NCI-H446 treated with DMSO at 0.1 percent for 48 hours (cell line): ENCODE results near the gene TCF15.

Experiments
- DNase-seq: peaks from one replicate; lab custom pipeline; 2025; lab: John Stamatoyannopoulos, UW

The TCF15 gene

DNA sequence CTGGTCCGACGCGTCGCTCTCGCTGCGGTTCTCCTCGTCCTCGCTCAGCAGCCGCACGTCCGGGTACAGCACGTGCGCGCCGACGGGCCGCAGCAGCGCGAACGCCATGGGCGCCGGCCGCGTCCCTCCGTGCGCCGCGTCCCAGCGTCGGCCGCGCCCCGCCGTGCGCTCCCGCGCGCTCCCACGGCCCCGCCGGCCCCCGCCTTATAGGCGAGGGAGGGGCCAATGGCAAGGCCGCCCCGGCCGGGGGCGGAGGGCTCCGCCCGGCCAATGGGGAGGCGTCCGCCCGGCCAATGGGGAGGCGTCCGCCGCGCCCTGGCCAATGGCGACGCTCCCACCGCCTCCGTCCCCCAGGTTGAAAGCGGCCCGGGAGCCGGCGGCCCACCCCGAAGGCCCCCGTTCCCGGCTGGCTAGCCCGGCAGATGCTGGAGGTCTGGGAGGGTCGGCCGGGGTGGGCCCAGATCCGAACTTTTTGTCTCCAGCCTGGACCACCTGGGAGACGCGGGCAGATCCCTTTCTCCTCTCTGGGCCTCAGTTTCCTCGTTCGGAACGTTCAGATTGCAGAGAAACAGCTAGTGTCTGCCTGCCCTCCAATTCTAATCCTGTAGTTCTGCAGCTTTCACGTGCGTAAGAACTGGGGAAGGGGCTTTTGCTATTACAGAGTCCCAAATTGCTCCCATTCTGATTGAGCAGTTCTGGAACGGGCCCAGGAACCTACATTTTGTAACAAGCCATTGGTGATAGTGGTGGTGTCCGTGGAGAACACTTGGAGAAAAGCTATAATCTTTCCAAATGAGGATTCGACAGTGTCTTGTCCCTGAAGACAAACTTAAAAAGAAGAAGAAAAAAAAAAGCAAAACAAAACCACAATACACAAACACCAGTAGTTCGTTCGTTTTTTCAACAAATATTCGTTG, at the start of gene TCF15:
TSS of gene TCF15 (minus strand) at position 180 of the 917 bp plus-strand sequence. CDS start at position 108, 72 bp downstream.
- DNase-seq, result peak; percentile 57

GRCh38 chr20:658731-659291, 48.7 kb upstream of the TCF15 start:
- no peak for DNase-seq

DNA sequence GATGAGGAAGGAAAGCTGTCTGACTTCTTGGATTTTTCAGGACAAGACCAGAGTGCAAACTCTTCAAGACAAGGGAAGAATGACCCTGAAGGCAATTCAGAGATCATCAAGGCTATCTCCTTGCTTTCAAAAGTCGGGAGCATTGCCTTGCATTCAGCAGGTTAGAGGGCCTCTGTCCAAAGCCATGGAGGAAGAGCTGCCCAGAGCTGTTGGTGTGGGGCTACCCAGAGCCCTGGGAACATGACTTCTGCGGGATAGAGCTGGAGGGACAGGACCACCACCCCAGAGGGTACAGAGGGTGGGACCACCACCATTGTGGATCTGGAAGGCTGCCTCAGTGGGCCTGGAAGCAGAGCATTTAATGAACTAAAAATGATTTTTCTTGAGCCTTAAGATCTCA, 48.1 kb upstream of the TCF15 start:
- no peak for DNase-seq

DNA sequence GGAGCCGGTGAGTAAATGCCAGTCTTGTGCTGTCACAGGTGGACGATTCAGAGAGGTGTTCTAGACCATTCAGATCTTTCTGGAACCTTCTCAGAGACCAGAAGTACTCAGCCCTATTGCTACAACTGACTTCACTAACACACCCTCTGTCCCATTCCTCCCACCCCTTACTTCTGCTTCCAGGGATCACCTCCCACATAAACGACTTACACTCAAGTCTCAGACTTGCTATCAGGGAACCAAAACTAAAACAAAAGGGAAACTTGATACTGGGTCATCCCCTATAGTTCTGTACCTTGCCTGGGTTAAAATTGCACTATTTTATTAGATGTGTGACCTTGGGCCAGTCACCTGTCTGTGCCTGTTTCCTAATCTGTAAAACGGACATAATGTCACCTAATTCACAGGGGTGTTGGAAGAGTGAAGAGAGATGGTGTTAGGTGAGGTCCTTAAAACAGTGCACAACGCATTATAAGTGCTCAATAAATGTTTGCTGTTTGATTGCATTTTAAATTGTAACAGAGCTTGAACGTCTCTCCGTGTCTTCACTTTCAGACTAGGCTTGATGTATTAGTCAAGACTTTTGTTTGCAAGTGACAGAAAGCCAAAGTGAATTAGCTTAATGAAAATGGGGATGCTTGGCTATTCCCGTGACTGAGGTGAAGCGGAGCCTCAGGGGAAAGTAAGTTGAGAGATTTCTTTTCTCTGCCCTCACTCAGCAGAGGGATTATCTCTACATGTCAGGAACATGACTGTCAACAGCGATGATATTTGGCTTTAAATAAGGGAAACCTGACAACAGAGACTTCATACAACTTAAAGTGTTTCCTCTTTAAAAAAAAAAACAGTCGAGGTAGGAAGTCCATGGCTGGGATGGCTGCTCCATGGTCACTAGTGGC, 45.9 kb upstream of the TCF15 start:
- no peak for DNase-seq

DNA sequence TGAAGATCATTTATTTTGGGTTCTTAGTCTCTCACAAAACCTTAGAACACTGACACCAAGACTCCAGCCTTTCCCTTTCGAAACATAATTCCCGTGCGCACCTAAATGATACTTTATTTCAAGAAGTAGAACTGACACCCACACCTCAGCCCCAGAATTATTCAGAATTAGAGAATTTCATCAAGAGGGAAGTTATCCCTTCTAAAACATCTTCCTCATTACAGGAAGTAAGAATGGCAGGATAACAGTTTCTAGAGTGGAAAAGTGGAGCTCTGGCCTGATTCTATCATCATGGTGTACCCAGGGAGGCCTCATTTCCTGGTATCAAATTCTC, 44.3 kb upstream of the TCF15 start:
- no peak for DNase-seq

- DNase-seq, result no peak
Measured at GRCh38 chr20:653590-654416, 43.7 kb upstream of the TCF15 start.

DNA sequence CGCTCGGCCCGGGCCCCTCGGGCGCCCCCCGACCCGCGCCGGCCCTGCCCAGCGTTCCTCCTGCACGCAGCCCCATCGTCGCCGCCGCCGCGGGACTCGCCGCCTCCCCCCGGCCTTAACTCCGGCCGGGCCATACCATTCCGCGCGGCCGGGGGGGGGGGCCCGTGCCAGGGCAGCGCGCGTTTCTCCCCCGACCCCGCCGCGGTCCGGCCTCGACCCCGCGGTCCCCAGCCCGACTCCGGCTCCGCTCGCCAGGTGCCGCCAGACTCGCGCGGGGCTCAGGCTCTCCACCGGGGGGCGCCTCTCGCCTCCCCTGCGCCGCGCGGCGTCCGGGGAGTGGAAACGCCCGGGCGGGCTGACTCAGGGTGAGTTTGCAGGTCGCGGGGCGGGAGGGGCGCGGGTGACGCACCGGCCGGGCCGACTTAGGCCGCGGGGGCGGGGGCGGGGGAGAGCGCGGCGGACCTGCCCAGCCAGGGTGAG, 43.0 kb upstream of the TCF15 start, which contains the start of gene SRXN1:
TSS of gene SRXN1 (minus strand) at position 91 of the 480 bp plus-strand sequence. CDS start at position 76, 15 bp downstream.
- peak; percentile 57 for DNase-seq

DNA sequence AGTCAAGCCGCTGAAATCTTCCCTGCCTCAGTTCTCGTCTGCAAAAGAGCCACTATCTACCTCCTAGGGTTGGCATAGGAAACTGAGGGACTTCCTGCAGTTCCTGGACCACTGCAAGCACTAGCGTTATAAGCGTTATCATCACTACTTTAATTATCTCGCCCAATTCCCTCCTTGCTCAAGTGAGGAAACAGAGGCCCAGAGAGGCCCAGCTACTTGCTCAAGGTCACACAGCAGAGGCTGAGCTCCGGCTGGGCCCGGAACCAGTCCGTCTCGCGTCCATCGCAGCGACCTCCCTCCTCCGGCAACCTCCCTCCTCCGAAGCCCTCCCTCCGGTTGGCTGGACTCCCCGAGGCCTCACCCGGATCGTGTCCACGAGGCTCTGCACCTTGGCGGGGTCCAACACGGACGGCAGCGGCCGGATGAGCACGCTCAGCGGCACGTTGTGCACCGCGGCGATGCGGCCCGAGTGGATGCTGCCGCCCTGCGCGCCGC, 42.6 kb upstream of the TCF15 start:
- no peak for DNase-seq

- no peak for DNase-seq
Measured at GRCh38 chr20:651713-652614, 41.9 kb upstream of the TCF15 start.

DNA sequence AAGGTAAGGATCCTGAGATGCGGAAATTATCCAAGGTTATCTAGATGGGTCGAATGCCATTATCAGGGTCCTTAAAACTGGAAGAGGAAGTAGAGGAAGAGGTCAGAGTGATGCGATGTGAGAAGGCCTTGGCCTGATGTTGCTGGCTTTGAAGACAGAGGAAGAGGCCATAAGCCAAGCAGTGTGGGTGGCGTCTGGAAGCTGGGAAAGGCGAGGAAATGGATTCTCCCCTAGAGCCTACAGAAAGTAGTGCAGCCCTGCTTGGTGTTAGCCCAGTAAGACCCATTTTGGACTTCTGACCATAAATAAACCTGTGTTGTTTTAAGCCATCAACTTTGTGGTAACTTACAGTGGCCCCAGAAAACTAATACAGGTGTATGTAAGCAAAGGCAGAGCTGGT, 40.8 kb upstream of the TCF15 start:
- no peak for DNase-seq

DNA sequence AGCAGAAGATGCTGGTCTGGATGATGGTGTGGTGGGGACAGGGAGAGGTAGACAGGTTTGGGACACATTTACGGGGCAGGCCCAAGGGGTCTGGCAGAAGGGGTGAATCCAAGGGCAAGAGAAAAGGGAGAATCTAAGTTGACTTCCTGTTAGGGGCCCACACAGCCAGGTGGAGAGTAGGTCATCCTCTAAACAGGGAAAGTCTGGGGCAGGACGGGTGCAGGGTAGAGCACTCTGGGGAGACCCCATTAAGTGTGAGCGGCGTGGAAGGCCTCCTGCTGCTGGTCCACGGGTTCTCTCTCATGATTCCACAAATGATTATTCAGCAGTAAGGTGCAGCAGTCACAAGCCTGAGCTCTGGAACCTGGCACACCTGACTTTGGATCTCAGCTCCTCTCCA, 40.2 kb upstream of the TCF15 start:
- no peak for DNase-seq

GRCh38 chr20:647479-648019, 37.4 kb upstream of the TCF15 start:
- DNase-seq, result no peak

DNA sequence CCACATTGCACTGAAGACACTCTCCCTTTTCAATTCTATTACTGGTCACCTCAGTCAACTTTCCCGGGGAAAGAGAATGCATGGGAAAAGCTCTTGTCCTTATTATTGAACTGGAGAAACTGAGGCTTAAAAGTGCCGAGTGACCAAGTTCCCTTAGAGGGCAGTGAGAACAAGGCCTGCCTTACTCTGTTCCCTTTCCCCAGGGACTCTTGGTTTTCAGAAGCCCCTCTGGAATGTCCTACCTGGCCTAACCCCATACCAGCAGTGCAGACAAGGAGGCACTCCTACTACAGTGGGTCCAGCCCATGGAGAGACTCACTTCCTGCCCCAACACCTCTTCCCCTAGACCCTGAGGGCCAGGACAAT, 36.7 kb upstream of the TCF15 start:
- no peak for DNase-seq

GRCh38 chr20:646107-646867, 36.2 kb upstream of the TCF15 start:
- no peak for DNase-seq

DNA sequence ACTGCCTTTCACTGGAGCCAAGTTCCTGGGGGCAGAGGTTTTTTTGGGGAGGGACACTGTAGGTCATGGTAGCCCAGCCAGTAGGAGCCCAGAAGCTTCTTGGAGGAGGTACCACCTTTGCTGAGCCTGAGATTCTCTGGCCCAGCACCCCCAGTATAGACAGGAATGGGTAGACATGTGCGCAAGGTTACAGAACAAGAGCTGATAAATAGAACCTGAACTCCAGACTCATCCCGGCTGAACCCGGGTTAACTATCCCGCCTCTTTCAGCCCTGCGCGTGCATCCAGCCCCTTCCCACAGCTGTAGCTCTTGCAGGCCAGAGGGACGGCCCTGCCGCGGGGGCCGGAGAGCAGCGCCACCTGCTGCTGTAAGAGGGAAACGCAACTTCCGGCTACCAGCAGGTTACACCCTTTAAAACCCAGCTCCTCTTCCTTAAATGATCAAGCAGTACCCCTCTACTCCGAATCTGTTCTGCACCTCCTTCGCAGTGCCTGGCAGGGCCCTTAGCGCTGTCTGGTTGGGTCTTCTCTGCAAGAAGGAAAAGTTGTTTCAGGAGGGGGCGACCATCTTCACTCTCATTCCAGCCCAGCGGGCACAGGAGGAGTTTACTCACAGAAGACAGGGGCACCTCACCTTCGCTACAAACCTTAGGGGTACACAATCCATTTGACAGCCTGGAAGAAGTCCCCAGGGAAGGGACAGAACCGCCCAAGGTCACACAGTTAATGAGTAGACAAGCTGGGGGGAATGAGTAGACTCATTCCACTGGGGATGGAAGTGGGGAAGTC, 35.4 kb upstream of the TCF15 start:
- peak; percentile 29 for DNase-seq

DNA sequence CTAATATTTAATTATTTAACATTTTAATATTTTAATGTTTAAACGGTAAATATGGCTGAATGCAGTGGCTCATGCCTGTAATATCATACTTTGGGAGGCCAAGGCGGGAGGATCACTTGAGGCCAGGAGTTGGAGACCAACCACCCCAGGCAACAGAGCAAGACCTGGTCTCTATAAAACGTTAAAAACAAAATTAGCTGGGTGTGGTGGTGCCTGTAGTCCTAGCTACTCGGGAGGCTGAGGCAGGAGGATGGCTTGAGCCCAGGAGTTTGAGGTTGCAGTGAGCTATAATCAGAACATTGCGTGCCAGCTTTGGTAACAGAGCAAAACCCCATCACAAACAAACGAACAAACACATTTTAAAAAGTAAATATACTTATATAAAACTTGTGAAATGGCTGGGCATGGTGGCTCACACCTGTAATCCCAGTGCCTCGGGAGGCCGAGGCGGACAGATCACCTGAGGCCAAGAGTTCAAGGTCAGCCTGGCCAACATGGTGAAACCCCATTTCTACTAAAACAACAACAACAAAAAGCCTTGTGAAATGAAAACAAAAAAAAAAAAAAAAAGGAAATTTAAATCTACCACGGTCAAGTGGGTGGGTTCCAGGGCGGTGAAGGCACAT, 34.7 kb upstream of the TCF15 start:
- no peak for DNase-seq

DNA sequence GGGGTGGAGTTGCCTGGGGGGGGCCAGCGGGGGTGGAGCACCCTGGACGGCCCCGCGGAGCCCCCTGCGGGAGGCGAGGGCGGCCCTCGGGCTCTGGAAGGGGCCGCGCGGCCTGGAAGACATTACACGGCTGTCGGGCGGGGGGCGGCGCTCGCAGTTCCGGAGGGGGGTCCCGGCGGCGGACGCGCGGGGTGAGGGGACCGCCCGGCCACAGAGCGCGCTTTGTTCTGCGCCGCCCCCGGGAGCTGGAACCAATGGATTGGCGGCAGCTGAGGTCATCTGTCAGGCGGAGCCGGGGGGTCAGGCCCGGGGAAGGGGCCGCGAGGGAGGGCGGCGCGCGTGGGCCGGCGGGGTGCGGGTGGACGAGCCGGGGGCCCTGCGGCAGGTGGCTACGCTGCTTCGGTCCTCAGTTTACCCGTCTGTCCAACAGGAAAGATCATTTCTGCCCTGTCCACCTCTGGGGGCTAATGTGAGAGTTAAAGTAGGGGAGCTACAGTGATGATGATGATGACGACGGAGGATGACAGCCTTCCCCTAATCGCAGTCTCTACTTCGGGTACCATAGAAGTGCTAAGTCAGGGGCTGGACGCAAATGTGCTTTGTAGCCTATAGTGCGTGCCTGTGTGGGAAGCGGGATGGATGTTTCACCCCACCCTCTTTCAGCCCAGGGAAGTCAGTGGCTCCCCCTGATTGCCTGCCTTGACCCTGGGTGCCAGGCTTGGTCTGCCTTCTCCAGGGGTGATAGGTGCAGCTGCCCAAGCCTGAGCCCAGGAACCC, 32.5 kb upstream of the TCF15 start:
- DNase-seq, result no peak
